Osteoblast (primary cell): ENCODE results near the gene RPL36. TPM values are rescaled to one million over a fixed set of nuclear protein-coding genes. Genes with fewer than 3 reads are reported as not detected.

Experiments used
- DNase-seq: peaks from one replicate; pipeline ENCODE4 v3.0.0; 2011; ENCODE audit warnings: low spot score, mixed read lengths; ENCODE audit not compliant: insufficient read length; ENCODE audit errors: missing footprints
- H2AFZ ChIP-seq: 2 replicates; pipeline ENCODE4 v1.6.0; 2011; ENCODE audit warnings: mild to moderate bottlenecking, low read length
- H3K27ac ChIP-seq: 2 replicates; pipeline ENCODE4 v1.5.1; 2011; ENCODE audit warnings: mild to moderate bottlenecking, low read depth, low read length, moderate library complexity
- H3K27me3 ChIP-seq: 2 replicates; pipeline ENCODE4 v1.6.0; 2012; ENCODE audit warnings: mild to moderate bottlenecking, control low read depth, inconsistent platforms, low read length, moderate library complexity; ENCODE audit not compliant: insufficient read depth
- H3K36me3 ChIP-seq: 2 replicates; pipeline ENCODE4 v1.5.1; 2011; ENCODE audit warnings: mild to moderate bottlenecking, low read length, control low read depth, moderate library complexity; ENCODE audit not compliant: insufficient read depth
- H3K4me1 ChIP-seq: 2 replicates; pipeline ENCODE4 v1.5.1; 2011; ENCODE audit warnings: mild to moderate bottlenecking, low read length, control low read depth, moderate library complexity; ENCODE audit not compliant: insufficient read depth
- H3K4me2 ChIP-seq: 2 replicates; pipeline ENCODE4 v1.6.0; 2011; ENCODE audit warnings: mild to moderate bottlenecking, low read length; ENCODE audit not compliant: insufficient read depth
- H3K4me3 ChIP-seq: fragments of 200-600 bp; sonication (generic); 3 replicates; pipeline ENCODE4 v1.5.1; 2012; ENCODE audit warnings: mild to moderate bottlenecking, low read length, inconsistent platforms; ENCODE audit not compliant: insufficient read depth
- H3K79me2 ChIP-seq: 2 replicates; pipeline ENCODE4 v1.6.0; 2012; ENCODE audit warnings: mild to moderate bottlenecking, low read length, control low read depth, inconsistent platforms; ENCODE audit not compliant: insufficient read depth
- H3K9me3 ChIP-seq: 2 replicates; pipeline ENCODE4 v1.5.1; 2011; ENCODE audit warnings: low read depth, low read length, control low read depth
- H4K20me1 ChIP-seq: 2 replicates; pipeline ENCODE4 v1.6.0; 2012; ENCODE audit warnings: mild to moderate bottlenecking, low read length, control low read depth; ENCODE audit not compliant: insufficient read depth
- total RNA-seq: library from RNA; depleted of rRNA; stranded (reverse); fragments of >200 nt; gene quantifications from 2 replicates; pipeline ENCODE4 v1.2.3, GENCODE V29; 2012
- TF ChIP-seq, protein P1 (sequence below): IDR thresholded peaks from 2 replicates; pipeline ENCODE4 v1.5.1; 2011; ENCODE audit warnings: mild to moderate bottlenecking, low read depth, low read length, moderate library complexity; ENCODE audit errors: extremely low read depth

The RPL36 gene
- total RNA-seq, 1 donor, result 228 TPM

DNA sequence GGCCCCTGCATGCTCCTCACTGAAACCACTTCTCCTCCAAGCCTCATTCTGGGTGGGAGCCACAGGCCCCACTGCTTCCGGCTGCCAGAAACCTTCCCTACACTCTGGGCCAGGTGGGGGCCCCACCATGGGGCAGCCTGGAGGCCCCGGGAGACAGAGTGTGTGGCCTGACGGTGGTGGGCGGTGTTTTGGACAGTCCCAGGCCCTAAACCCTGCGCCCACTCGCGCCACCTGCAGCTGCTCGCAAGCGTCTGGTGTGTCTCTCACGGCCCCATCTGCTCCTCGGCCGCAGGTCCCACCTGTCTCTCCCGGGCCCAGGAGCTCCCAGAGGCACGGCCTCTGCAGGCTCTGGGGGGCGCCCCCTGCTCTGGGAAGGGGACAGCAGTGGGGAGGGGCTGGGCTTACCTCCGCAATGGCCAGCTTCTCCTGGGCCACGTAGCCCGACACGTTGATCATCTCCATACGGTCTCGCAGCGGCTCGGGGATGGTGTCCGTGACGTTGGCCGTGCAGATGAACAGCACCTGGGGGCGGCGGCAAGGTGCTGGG lies 5.6 kb downstream of the RPL36 start:
- TF ChIP-seq, protein P1, sequence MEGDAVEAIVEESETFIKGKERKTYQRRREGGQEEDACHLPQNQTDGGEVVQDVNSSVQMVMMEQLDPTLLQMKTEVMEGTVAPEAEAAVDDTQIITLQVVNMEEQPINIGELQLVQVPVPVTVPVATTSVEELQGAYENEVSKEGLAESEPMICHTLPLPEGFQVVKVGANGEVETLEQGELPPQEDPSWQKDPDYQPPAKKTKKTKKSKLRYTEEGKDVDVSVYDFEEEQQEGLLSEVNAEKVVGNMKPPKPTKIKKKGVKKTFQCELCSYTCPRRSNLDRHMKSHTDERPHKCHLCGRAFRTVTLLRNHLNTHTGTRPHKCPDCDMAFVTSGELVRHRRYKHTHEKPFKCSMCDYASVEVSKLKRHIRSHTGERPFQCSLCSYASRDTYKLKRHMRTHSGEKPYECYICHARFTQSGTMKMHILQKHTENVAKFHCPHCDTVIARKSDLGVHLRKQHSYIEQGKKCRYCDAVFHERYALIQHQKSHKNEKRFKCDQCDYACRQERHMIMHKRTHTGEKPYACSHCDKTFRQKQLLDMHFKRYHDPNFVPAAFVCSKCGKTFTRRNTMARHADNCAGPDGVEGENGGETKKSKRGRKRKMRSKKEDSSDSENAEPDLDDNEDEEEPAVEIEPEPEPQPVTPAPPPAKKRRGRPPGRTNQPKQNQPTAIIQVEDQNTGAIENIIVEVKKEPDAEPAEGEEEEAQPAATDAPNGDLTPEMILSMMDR, result no peak

DNA sequence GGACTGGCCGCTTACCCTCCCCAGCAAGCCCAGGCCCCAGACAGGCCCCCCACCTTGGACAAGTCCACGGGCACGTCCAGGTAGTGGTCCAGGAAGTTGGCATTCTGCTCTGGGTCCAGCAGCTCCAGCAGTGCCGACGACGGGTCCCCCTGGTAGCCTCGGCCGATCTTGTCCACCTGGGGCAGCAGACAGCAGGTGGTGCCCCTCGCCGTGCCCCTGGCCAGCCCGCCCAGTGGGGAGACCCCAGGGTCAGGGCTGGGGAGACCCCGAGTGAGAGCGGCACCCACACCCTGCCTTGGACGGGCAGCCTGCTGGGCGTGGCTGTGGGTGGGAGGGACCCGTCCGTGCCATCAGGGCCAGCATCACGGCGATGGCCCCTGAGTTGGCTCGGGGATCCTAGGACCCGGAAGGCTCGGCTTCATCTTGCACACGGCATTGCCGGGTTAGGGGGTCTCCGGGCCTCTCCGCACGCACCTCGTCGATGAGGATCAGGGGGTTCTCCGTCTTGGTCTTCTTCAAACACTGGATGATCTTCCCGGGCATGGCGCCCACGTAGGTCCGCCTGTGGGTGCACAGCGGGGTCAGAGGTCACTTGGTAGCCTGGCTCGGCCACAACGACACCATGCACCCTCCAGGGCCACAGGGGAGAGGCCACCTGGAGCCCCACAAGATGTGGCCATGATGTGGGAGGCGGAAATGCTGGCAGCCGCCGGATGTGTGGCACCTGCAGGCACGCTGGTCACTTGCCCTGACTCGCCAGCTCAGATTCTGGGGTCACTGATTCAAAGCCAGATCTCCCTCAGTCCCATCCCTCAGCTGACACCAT lies 6.3 kb downstream of the RPL36 start:
- H3K79me2 ChIP-seq, result peaks cover 66% of the 10 kb centered on the region
- H3K27me3 ChIP-seq, result no peaks in the 10 kb centered on the region
- DNase-seq, result peak; percentile 74
- H2AFZ ChIP-seq, result no peak overlapping the region
- H3K9me3 ChIP-seq, result no peaks in the 10 kb centered on the region
- no peak overlapping the region for H3K27ac ChIP-seq
- TF ChIP-seq, protein P1, result no peak
- no peak overlapping the region for H3K4me2 ChIP-seq
- peaks cover 82% of the 10 kb centered on the region for H3K36me3 ChIP-seq
- H3K4me1 ChIP-seq, result peaks cover 7% of the 10 kb centered on the region
- H3K4me3 ChIP-seq, result no peak overlapping the region
- H4K20me1 ChIP-seq, result peaks cover 59% of the 10 kb centered on the region

More for the DNA sequence above, 5.6 kb downstream of the RPL36 start:
- no peak overlapping the region for H2AFZ ChIP-seq
- no peaks in the 10 kb centered on the region for H3K9me3 ChIP-seq
- H3K36me3 ChIP-seq, result peaks cover 80% of the 10 kb centered on the region
- H3K79me2 ChIP-seq, result peaks cover 72% of the 10 kb centered on the region
- no peaks in the 10 kb centered on the region for H3K27me3 ChIP-seq
- peak; percentile 75 for DNase-seq
- H3K4me3 ChIP-seq, result no peak overlapping the region
- H3K4me1 ChIP-seq, result peaks cover 9% of the 10 kb centered on the region
- no peak overlapping the region for H3K27ac ChIP-seq
- H4K20me1 ChIP-seq, result peaks cover 66% of the 10 kb centered on the region
- H3K4me2 ChIP-seq, result no peak overlapping the region

- Histone ChIP-seq H3K79me2 (peaks cover 58% of the 10 kb centered on the region), H3K27me3 (no peaks in the 10 kb centered on the region), H3K4me1 (peaks cover under 1% of the 10 kb centered on the region), H3K4me3 (no peak overlapping the region), H4K20me1 (peaks cover 50% of the 10 kb centered on the region), H3K36me3 (peaks cover 74% of the 10 kb centered on the region), H3K9me3 (no peaks in the 10 kb centered on the region), H3K4me2 (no peak overlapping the region), H2AFZ (no peak overlapping the region), H3K27ac (no peak overlapping the region)
- TF ChIP-seq, protein P1, result no peak
- DNase-seq, result peak; percentile 77
These were observed 7.2 kb downstream of the RPL36 start for GRCh38 chr19:5697022-5697889.
